OCI-LY1 (cell line): ENCODE data around the gene CCDC86.

Source experiments
- H2AFZ ChIP-seq: fragments of 200-600 bp; sonication (generic), shearing (Covaris generic); 2 replicates; pipeline ENCODE4 v1.6.0; 2014; ENCODE audit warnings: antibody characterized with exemption, mild to moderate bottlenecking, low read length
- H3F3A ChIP-seq: fragments of 200-600 bp; sonication (generic), shearing (Covaris generic); 2 replicates; pipeline ENCODE4 v1.6.0; 2014; ENCODE audit warnings: mild to moderate bottlenecking, antibody characterized with exemption, low read length, moderate library complexity; ENCODE audit not compliant: insufficient read depth
- H3K27ac ChIP-seq: fragments of 200-600 bp; sonication (generic); 2 replicates; pipeline ENCODE4 v1.5.1; 2014; ENCODE audit warnings: low read length, mixed run types, mild to moderate bottlenecking, low read depth; ENCODE audit not compliant: poor library complexity, severe bottlenecking
- H3K27me3 ChIP-seq: fragments of 200-600 bp; sonication (generic); 2 replicates; pipeline ENCODE4 v1.6.0; 2014; ENCODE audit warnings: antibody characterized with exemption, mild to moderate bottlenecking, low read length, moderate library complexity; ENCODE audit not compliant: insufficient read depth
- H3K36me3 ChIP-seq: fragments of 200-600 bp; sonication (generic); 2 replicates; pipeline ENCODE4 v1.6.1; 2014; ENCODE audit warnings: mild to moderate bottlenecking, antibody characterized with exemption, low read length, moderate library complexity, mixed read lengths; ENCODE audit not compliant: insufficient read depth
- H3K4me1 ChIP-seq: fragments of 200-600 bp; sonication (generic); 2 replicates; pipeline ENCODE4 v1.5.1; 2014; ENCODE audit warnings: mild to moderate bottlenecking, low read length, moderate library complexity; ENCODE audit not compliant: insufficient read depth, severe bottlenecking
- H3K4me2 ChIP-seq: fragments of 200-600 bp; sonication (generic), shearing (Covaris generic); 2 replicates; pipeline ENCODE4 v1.6.1; 2014; ENCODE audit warnings: low read length
- H3K4me3 ChIP-seq: fragments of 200-600 bp; sonication (generic); 2 replicates; pipeline ENCODE4 v1.5.1; 2014; ENCODE audit warnings: low read length, low read depth, mild to moderate bottlenecking, mixed read lengths; ENCODE audit not compliant: poor library complexity, severe bottlenecking
- H3K79me2 ChIP-seq: fragments of 200-600 bp; shearing (Covaris generic); 2 replicates; pipeline ENCODE4 v1.6.1; 2016; ENCODE audit warnings: mixed run types, low read length, mixed read lengths; ENCODE audit not compliant: insufficient read depth
- H3K9ac ChIP-seq: fragments of 200-600 bp; sonication (generic), shearing (Covaris generic); 2 replicates; pipeline ENCODE4 v1.6.1; 2014; ENCODE audit warnings: mild to moderate bottlenecking, low read length, mixed read lengths
- H3K9me2 ChIP-seq: fragments of 200-600 bp; sonication (generic), shearing (Covaris generic); 2 replicates; pipeline ENCODE4 v1.6.1; 2014; ENCODE audit warnings: low read depth, mild to moderate bottlenecking, low read length, mixed read lengths
- H3K9me3 ChIP-seq: fragments of 200-600 bp; shearing (Covaris generic); 2 replicates; pipeline ENCODE4 v1.6.1; 2014; ENCODE audit warnings: low read length, mixed read lengths
- H4K20me1 ChIP-seq: fragments of 200-600 bp; sonication (generic), shearing (Covaris generic); 2 replicates; pipeline ENCODE4 v1.6.0; 2016; ENCODE audit warnings: mild to moderate bottlenecking, low read length; ENCODE audit not compliant: insufficient read depth
- CTCF ChIP-seq: fragments of 200-600 bp; sonication (generic), shearing (Covaris generic); IDR thresholded peaks from 2 replicates; pipeline ENCODE4 v1.5.1; 2017; ENCODE audit warnings: mild to moderate bottlenecking, antibody characterized with exemption, low read length, moderate library complexity, mixed read lengths
- EZH2 ChIP-seq: fragments of 200-600 bp; sonication (generic), shearing (Covaris generic); IDR thresholded peaks from 2 replicates; pipeline ENCODE4 v1.8.0; 2017; ENCODE audit warnings: borderline replicate concordance, mixed run types, mild to moderate bottlenecking, antibody characterized with exemption, low read length, moderate library complexity, mixed read lengths

CCDC86 gene

GRCh38 chr11:60866911-60867870 is 25.3 kb downstream of the CCDC86 start, which contains the start of gene ZP1:
TSS of gene ZP1 (plus strand) at chr11:60867542. CDS start at chr11:60867562, 20 bp downstream.
- Histone ChIP-seq H3K27ac (no peak within 1 kb of the TSS), H3K9me3 (no peaks in the 10 kb centered on the region), H3K4me1 (no peaks in the 10 kb centered on the region), H2AFZ (no peak within 1 kb of the TSS), H4K20me1 (no peaks in the 10 kb centered on the region), H3K27me3 (peaks cover 3% of the 10 kb centered on the region; the same call in 1 of the 2 replicates), H3K36me3 (no peaks in the 10 kb centered on the region), H3K4me3 (no peak within 1 kb of the TSS), H3K9me2 (no peaks in the 10 kb centered on the region), H3F3A (no peaks in the 10 kb centered on the region), H3K4me2 (no peak within 1 kb of the TSS), H3K79me2 (no peaks in the 10 kb centered on the region), H3K9ac (no peak within 1 kb of the TSS)
- no peak for TF ChIP-seq EZH2
- TF ChIP-seq CTCF, result no peak

DNA sequence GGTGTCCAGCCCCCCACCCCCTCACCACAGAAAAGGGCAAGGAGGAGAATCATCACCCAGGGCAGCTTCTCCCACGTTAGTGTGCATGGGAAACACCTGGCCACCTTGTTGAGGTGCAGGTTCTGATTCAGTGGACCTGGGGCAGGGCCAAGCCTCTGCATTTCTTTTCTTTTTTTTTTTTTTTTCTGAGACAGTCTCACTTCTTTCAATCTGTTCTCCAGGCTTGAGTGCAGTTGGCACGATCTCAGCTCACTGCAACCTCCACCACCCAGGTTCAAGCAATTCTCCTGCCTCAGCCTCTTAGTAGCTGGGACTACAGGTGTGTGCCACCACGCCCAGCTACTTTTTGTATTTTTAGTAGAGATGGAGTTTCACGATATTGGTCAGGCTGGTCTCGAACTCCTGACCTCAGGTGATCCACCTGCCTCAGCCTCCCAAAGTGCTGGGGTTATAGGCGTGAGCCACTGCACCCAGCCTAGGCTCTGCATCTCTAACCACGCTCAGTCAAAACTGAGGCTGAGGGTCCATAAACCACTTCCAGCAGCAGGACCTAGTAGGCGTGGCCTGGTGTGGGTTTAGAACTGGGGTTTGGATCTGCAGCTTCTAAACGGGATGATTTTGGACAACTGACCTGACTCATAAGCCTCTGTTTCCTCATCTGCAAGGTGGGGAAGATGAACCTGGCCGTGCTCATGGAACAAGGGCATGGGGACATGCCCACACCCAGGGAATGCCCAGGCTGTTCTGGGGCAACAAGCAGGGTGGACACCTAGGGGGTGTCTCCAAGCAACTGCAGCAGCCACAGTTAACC is 26.2 kb downstream of the CCDC86 start:
- no peaks in the 10 kb centered on the region for H3K9me3 ChIP-seq
- H3K9ac ChIP-seq, result no peak overlapping the region
- no peak for TF ChIP-seq EZH2
- no peak for TF ChIP-seq CTCF
- no peak overlapping the region for H3K27ac ChIP-seq
- no peak overlapping the region for H3K4me2 ChIP-seq
- H3K4me1 ChIP-seq, result no peaks in the 10 kb centered on the region
- no peak overlapping the region for H3K4me3 ChIP-seq
- no peaks in the 10 kb centered on the region for H3K9me2 ChIP-seq
- no peaks in the 10 kb centered on the region for H3K27me3 ChIP-seq
- no peaks in the 10 kb centered on the region for H3F3A ChIP-seq
- H3K36me3 ChIP-seq, result no peaks in the 10 kb centered on the region
- no peaks in the 10 kb centered on the region for H3K79me2 ChIP-seq
- no peaks in the 10 kb centered on the region for H4K20me1 ChIP-seq
- H2AFZ ChIP-seq, result no peak overlapping the region

DNA sequence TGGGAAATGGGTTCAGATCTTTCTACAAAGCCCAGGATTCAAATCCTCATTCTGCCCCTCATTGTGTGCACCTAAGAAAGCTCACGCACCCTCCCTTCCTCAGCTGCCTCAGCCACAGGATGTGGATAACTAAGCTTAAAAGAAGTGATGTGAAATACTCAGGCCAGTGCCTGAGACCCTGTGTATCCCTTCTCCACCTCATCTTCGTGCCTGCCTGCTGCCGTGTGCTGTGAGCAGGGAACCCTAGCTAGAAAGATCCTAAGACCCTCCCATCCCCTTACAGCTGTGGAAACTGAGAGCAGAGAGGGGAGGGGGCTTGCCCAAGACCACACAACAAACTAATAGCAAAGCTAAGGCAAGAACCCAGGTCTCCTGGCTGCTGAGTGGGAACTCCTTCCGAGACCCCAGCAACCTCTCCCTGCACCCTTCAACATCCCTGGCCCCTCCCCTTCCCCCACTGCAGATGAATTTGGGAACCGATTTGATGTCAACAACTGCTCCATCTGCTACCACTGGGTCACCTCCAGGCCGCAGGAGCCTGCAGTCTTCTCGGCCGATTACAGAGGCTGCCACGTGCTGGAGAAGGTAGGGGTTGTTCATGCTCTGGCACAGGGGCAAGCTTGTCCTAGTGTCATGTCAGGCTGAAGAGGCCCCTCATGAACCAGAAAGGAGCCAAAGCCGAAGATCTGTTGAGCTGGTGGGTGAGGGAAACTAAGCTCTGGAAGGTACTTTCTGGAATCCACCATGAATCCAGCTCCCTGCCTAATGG is 27.0 kb downstream of the CCDC86 start:
- no peak overlapping the region for H3K4me3 ChIP-seq
- H3K4me2 ChIP-seq, result no peak overlapping the region
- H3K9ac ChIP-seq, result no peak overlapping the region
- H3K9me3 ChIP-seq, result no peaks in the 10 kb centered on the region
- no peaks in the 10 kb centered on the region for H3K79me2 ChIP-seq
- H3K36me3 ChIP-seq, result no peaks in the 10 kb centered on the region
- no peaks in the 10 kb centered on the region for H4K20me1 ChIP-seq
- TF ChIP-seq CTCF, result no peak
- no peak for TF ChIP-seq EZH2
- H3K27me3 ChIP-seq, result no peaks in the 10 kb centered on the region
- no peak overlapping the region for H2AFZ ChIP-seq
- H3K4me1 ChIP-seq, result no peaks in the 10 kb centered on the region
- no peaks in the 10 kb centered on the region for H3K9me2 ChIP-seq
- H3F3A ChIP-seq, result no peaks in the 10 kb centered on the region
- no peak overlapping the region for H3K27ac ChIP-seq
